ENCODE results near the gene HEMGN.

HEMGN gene

DNA sequence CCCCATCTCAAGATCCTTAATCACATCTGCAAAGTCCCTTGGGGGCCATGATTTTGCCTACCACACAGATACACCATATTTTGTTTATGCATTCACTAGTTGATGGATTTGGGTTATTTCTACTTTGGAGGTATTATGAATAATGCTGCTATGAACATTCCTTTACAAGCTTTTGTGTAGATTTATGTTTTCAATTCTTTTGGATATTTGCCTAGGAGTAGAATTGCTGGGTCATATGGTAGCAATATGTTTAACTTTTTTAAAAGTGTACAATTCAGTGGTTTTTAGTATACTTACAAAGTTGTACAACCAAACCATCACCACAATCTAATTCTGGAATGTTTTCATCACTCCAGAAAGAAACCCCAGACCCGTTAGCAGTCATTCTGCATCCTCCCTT lies 37.4 kb upstream of the HEMGN start:
- no peak for TF ChIP-seq CTCF (IDR thresholded peaks at IDR 0.05; ENCODE audit: low read depth, low read length, missing control alignments)
- no peak for DNase-seq (ENCODE audit: low read depth)
- no peak overlapping the region for H3K4me3 ChIP-seq (ENCODE audit: low read depth, low read length)

DNA sequence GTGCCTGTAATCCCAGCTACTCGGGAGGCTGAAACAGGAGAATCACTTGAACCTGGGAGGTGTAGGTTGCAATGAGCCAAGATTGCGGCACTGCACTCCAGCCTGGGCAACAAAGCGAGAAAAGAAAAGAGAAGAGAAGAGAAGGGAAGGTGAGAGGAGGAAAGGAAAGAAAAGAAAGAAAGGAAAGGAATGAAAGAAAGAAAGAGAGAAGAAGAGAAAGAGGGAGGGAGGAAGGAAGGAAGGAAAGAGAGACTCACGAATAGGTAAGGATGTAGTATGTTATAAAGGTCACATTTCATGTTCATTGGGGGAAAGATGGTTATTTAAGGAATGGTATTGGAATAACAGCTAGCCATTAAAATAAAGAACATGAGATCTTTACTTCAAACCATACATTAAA lies 34.8 kb upstream of the HEMGN start:
- no peak for DNase-seq (ENCODE audit: low read depth)
- H3K4me3 ChIP-seq (ENCODE audit: low read depth, low read length) = no peak overlapping the region
- TF ChIP-seq CTCF (IDR thresholded peaks at IDR 0.05; ENCODE audit: low read depth, low read length, missing control alignments) = no peak

- DNase-seq (ENCODE audit: low read depth) = no peak
- no peak overlapping the region for H3K4me3 ChIP-seq (ENCODE audit: low read depth, low read length)
- no peak for TF ChIP-seq CTCF (IDR thresholded peaks at IDR 0.05; ENCODE audit: low read depth, low read length, missing control alignments)
Measured at GRCh38 chr9:97970165-97970564, 32.2 kb upstream of the HEMGN start.

GRCh38 chr9:97969014-97969413 lies 31.0 kb upstream of the HEMGN start:
- TF ChIP-seq CTCF (IDR thresholded peaks at IDR 0.05; ENCODE audit: low read depth, low read length, missing control alignments) = no peak
- no peak for DNase-seq (ENCODE audit: low read depth)
- no peak overlapping the region for H3K4me3 ChIP-seq (ENCODE audit: low read depth, low read length)

DNA sequence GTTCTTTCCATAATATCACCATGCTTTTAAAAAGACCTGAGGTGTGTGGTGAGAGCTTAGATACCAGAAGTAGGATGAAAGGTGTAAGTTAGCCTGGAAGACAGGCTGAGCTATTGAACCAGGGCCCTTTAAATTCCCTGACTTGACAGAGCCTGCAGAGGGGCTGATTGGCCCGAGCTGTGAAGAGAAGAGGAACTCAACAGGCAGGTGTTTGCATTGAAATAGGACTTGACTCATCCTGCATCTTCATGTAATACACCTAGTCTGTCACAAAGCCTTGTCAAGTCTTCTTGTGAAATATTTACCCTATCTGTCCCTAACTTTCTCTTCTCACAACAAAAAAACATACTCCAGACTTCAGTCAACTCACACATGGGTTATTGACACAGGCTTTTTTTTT lies 28.5 kb upstream of the HEMGN start:
- H3K4me3 ChIP-seq (ENCODE audit: low read depth, low read length) = no peak overlapping the region
- no peak for DNase-seq (ENCODE audit: low read depth)
- no peak for TF ChIP-seq CTCF (IDR thresholded peaks at IDR 0.05; ENCODE audit: low read depth, low read length, missing control alignments)

DNA sequence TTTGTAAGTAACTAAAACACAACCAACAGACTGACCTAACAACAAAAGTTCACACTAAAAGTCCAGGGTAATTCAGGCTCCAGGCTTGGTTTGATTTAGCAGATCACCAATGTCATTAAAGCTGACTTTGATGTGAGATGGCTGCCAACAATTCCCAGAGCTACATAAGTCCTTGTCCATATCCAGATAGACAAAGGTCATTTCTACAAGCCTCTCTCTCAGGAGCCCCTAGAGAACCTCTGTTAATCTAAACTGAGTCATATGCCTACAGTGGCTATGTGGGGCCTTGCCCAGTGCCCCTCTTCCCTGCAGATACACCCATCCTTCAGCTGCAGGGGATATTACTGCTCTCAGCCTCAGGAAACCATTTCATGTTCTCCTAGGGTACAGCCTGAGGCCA lies 26.9 kb upstream of the HEMGN start:
- no peak for DNase-seq (ENCODE audit: low read depth)
- TF ChIP-seq CTCF (IDR thresholded peaks at IDR 0.05; ENCODE audit: low read depth, low read length, missing control alignments) = no peak
- H3K4me3 ChIP-seq (ENCODE audit: low read depth, low read length) = no peak overlapping the region

GRCh38 chr9:97963232-97963631 lies 25.3 kb upstream of the HEMGN start:
- DNase-seq (ENCODE audit: low read depth) = no peak

More at GRCh38 chr9:97963232-97963631, 25.3 kb upstream of the HEMGN start:
- no peak overlapping the region for H3K4me3 ChIP-seq (ENCODE audit: low read depth, low read length)
- no peak for TF ChIP-seq CTCF (IDR thresholded peaks at IDR 0.05; ENCODE audit: low read depth, low read length, missing control alignments)

Measured in GM12864 (cell line).